HG03135 (cell line): ENCODE measurements around the gene KCNA1.
"Not testable (repeated sequence)": the region's sequence is repeated elsewhere in the genome, so short reads cannot be mapped to it uniquely, and the experiment has no call there.

Experiments
- ATAC-seq: cut with Tn5 transposase; IDR thresholded peaks from one replicate; pipeline ENCODE4 v1.9.1; 2021; ENCODE audit warnings: mild to moderate bottlenecking, moderate library complexity; ENCODE audit not compliant: unreplicated experiment

The KCNA1 gene

DNA sequence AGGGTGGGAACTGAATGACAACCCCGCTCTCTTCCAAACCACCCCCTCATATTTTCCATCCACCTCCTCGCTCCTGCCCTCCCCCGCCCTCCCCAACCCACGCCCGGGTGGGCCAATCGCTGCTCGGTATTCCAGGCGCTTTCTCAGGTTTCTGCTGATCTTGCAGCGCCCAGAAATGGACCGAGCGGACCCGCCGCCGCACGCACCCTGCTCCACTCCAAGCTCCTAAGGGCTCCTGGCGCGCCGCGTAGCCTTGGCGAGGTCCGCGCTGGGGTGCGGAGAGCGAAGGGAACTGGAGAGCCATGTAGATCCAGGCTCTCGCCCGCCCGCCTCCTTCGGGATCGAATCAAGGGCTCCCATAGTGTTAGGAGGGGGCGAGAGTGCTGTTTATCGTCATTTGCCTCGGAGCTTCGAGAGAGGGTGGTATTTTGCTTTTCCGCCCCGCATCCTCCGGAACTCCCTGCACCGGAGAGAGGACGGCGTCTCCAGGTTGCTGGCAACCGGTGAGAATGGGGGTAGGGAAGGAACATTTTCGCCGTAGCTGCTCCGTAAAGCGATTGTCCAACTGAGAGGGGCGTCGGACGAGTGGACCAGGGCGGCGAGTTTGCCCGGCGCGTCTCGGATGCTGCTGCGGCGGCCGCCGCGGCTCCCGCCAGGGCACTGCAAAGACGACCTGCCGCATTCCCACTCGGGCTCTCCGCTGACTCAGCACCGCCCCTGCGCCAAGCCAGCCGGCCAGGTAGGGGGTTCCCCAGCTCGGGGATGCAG lies at the start of gene KCNA1:
TSS of gene KCNA1 (plus strand) at position 172 of the 768 bp plus-strand sequence. CDS start 1,474 bp downstream, outside the sequence.
- no peak for ATAC-seq

DNA sequence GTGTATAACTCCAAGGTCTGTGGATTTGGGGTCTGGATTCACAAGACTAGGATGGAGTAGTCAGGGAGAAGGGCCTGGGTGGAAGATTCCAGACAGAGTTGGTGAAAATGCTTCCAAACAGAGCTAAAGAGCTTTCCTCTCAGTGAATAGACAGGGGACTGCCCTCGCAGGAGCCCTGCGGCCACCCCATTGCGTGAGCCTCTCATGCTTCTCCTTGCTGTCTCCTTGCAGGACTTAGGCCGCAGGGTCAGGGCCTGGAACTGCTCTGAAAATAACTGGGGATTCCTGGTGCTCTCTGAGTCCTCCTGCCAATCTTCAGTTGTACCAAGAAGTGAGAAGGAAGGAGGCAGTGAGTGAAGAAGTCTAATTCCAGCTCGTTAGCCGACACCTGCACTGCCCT lies 49.0 kb upstream of the KCNA1 start:
- ATAC-seq = no peak

DNA sequence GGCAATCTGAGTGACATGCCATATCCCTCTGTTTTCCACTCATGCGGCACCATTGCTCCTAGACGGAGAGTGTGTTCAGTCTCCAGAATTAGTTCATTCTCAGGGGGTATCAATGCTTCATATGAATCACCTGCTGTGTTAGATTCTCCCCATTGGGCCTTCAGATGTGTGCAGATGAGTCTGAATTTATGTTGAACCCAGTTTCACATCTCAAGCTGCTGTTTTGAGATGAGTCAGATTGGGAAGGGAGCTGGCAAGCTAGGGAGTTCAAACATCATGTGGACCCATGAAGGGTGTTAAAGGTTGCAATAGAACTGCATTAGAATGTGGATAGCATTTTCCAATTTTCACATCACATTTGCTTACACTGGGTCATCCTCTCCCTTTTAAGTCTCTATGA lies 46.9 kb upstream of the KCNA1 start:
- ATAC-seq = no peak

DNA sequence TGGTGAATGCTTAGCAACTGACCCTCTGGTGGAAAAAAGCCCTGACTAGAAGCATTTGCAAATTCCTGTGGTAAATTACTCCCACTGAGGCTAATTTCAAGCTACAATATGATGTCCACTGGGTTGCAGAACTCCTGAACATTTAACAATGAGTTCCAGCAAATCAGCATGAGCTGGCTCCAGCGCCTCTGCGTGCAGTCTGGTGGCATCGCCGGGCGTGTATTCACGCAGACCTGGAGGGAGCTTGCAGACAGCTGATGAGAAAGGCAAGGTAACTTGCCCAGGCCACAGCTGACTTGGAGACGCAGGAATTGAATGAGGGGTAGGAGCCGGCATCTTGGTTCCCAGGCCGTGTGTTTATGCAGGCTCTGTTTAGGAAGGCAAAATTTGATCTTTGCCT lies 45.1 kb upstream of the KCNA1 start:
- no peak for ATAC-seq

DNA sequence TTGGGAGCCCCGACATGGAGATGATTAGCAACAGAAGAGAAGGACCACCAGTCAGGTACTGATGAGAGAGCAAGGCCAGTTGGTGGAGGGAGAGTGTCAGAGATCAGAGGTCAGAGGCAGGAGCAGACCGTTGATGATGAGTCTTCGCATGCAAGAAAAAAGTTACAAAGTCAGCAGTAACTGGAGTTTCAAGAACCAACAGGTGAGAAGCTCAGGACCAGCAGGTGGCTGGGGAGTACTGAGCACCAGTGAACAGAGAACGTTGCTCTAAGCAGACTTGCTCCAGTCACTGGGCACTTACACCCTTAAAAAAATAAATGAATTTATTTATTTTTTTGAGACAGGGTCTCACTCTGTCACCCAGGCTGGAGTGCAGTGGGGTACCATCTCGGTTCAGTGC lies 44.5 kb upstream of the KCNA1 start:
- ATAC-seq = no peak

DNA sequence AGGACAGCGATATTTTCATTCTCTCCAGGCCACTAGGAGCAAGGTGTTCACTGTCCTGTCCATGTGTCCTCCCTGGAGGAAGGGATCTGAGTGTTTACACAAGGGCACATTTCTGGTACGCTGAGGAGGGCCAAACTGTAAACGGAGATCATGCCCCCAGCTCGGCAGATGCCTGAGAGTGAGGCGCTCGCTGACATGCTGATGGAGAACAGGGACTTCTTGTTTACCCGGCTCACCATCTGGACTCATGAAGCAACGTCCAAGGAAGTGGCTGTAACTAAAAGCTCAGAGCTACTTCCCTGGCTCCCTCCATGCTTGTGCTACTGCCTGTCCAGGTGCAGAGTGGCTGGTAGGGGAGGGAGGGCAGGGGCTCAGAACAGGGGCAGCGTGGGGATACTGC lies 43.4 kb upstream of the KCNA1 start:
- no peak for ATAC-seq

DNA sequence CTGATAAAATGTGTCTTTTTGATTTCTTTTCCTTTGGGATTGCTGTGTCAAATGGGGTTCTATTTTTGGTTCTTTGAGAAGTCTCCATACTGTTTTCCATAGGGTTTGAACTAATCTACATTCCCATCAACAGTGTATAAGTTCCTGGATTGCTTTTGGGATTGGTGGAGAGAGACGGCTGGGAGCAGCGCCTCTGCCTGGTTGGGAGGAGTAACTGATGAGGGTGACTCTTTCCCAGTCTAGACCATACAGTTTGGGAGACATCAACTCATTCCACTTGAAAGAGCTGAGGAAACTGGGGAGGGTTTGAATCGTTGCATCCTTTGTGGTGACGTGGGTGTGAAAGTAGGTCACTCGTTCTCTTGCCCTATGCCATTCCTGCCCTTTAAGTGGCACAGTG lies 42.3 kb upstream of the KCNA1 start:
- ATAC-seq = no peak

DNA sequence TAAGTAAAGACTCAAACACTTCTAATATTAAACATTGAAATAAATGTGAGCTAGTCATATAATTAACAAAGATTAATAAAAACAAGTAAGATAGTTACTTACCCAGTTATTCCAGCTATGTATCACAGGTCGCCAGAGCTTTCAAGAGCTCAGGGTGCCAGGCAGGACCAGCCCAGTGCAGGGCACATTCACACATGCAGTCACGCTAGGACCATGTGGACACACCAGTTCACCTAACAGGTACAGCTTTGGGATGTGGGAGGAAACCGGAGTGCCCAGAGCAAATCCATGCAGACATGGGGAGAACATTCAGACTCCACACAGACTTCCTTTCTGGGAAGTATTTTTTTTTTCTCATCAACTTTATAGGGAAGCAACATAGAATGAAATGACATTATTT lies 39.3 kb upstream of the KCNA1 start:
- no peak for ATAC-seq

DNA sequence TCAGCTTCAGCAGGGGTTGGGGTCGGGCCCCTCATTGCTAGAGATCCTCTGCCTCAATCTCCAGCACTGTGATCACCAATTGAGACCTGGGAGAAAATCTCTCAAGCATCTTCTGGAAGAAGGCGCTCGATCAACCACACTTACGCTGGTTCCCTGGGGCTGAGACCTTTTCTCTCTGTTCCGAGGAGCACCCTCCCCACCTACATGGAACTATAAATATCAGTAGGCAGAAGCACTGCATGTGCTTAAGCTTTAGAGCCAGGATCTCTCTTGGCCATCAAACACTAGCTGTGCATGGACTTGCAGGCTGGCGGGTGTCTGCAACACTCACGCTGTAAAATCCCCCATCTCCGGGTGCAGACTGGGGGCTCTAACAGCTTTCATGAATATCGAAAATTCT lies 38.2 kb upstream of the KCNA1 start:
- ATAC-seq = no peak

DNA sequence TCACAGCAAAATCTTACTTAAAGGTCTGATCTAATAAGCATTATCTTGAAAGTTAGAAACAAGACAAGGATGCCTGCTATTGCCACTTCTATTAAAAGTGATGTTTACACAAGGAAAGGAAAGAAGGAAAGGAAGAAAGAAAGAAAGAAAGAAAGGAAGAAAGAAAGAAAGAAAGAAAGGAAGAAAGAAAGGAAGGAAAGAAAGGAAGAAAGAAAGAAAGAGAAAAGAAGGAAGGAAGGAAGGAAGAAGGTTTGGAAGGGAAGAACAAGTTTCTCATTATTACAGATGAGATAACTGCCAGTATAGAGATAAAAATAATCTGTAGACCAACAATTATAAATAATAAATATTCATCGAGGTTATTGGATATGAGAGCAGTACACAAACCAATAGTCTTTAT lies 35.8 kb upstream of the KCNA1 start:
- ATAC-seq = no peak

DNA sequence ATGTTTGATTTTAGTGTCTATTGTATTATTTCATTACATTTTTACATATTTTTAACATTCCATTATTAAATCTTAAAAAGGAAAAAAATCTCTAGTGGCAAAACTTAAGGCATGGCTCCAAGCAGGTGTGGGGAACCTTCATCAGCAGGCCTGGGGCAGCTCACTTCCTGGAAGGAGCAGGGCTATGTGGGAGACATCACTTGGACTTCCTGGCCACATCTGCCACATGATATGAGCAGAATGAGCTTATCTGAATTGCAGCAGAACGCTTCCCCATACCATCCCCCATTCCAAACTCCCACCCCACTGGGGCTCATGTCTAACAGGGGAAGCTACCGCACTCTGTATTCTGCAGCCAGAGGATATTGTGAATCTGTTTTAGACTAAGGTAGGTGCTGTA lies 35.0 kb upstream of the KCNA1 start:
- ATAC-seq = no peak

DNA sequence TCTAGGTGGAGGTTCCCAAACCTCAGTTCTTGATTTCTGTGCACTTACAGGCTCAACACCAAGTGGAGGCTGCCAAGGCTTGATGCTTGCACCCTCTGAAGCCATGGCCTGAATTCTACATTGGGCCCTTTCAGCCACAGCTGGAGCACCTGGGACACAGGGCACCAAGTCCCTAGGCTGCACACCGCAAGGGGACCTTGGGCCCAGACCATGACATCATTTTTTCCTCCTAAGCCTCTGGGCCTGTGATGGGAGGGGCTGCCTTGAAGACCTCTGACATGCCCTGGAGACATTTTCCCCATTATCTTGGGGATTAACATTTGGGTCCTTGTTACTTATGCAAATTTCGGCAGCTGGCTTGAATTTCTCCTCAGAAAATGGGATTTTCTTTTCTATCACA lies 30.2 kb upstream of the KCNA1 start:
- ATAC-seq = not testable (repeated sequence)

DNA sequence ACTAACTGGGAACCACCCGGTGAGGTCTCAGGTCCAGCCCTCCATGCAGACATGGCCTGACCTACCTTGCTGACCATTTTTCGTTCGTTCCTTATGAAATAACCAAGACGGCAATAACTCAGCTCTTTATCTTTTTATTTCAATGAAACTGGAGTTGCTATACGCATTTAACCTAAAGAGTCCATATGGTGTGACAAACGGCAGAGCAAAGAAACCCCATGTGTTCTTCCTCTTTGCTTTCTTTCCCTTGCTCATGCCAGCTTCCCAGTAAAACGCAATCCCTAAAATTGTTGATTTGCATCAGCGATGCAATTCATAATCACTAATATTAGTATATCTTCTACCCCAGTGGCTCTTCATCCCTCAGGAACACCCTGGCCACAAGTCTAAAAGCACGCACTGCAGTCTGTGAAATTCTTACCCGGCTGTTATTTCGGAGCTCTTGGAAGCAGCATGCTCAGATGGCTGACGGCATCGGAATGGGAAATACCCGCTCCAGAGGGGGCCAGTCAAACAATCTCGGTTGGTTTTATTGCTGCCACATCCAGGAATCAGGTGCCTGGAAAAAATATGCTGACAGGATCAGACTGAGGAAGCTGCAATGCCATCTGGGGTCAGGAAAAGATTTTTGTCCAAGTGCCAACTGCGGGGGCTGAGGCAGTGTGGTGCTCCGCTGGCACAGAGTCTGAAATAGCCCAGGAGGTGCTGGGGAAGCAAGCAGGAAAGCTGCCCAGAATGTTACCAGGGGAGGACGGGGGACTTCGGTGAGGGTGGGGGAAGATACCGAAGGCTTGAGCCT lies 28.2 kb upstream of the KCNA1 start:
- ATAC-seq = no peak

DNA sequence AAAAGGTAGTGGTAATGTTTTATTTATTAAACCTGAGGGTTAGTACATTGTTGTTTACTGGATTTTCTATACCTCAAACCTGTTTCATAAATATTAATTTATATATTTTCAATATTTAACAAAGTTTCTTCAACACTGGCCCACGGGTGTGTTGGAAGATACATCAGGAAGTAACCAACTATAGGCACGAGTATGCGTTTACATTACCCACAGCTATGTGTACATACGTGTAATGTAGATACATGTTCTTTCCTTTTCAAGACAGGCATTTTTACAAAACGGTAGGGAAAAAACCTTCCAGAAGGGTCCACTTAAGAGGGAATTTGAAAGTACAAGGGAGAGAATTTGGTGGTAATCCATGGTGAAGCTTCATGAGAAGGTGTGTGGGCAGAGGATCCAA lies 17.8 kb upstream of the KCNA1 start:
- ATAC-seq = no peak

DNA sequence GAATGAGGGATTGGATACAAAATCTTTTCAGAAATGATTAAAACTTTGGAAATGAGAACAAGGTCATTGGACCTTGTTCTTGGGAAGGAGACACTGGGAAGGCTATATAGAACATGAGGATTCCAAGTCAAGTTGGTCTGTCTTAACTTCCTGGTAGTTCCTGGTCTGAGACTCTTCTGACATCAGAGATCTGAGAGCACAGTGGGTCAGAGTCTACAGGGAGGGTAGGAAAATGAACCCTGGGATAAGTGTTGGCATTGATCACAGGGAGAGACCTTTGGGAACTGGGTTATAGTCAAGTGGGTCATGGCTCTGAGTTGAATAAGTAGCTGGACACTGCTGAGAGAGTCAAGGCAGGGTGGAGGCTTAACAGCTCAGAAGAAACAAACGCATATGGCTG lies 17.3 kb upstream of the KCNA1 start:
- ATAC-seq = no peak

DNA sequence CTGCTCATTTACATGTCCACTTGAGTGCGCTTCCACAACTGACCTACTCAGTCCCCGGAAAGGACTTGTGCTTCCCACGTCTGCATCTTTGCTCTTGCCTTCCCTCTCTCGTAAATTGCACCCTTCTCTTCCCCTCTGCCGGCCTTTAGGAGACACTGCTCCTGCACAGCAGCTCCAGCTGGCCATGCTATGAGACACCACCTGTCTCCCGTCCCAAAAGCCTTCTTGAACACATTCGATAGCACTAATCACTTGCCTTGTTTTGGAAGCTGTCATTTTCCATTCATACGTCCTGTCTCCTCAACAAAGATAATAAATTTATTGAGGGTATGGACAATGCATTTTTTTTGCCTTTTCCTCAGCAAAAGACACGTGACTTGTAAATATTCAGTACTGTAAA lies 15.7 kb upstream of the KCNA1 start:
- no peak for ATAC-seq

DNA sequence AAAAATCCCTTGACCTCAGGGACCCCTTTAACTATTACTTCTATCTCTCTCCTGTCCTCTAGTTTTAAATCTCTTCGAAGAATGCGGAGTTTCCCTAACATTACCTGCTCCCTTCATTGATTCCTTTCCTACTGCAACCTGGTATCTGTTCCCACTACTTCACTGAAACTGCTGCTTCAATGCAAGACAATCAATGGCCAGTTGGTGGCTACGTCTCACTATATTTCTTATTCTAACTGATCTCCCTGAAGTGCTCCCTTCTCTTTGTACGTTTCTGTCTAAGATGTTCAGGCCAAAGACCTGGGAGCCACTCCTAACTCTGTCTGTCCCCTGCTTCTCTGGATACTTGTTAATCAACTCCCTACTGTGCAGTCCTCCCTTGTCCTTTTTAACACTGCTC lies 10.3 kb upstream of the KCNA1 start:
- ATAC-seq = no peak

DNA sequence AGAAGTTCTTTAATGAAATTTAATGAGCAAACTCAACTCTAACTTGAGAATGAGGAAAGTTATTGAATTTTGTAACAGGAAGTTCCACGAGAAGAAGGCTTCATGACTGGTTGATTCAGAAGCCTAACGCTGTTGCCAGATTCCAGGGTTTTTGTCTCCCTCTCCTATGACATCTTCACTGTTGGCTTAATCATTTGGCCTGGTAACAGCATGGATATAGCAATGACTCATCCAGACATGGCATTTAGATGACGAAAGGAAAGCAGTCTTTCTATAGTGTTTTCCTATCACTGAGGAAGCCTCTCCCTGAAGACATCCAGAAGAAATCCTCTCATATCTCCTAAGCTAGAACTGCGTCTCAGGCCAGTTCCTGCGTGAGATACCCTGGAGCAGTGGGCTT lies 9.4 kb upstream of the KCNA1 start:
- ATAC-seq = no peak

DNA sequence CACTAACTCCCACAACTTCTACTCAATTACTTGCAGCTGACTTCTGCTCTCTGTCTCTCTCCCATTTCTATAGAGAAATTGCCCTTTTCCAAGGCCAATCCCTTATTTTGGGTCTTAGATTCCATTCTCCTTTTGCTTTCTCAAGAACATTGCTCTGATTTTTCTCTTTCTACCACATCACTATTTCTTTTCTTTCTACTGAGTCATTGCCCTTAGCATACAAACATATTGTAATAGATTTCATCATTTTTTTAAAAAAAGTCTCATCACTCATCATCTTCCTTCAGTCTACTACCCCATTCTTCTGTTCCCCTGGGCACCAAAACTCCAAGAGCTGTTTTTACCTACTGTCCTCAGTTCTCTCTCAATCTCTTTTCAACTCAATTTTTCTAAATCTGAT lies 4.4 kb upstream of the KCNA1 start:
- no peak for ATAC-seq

DNA sequence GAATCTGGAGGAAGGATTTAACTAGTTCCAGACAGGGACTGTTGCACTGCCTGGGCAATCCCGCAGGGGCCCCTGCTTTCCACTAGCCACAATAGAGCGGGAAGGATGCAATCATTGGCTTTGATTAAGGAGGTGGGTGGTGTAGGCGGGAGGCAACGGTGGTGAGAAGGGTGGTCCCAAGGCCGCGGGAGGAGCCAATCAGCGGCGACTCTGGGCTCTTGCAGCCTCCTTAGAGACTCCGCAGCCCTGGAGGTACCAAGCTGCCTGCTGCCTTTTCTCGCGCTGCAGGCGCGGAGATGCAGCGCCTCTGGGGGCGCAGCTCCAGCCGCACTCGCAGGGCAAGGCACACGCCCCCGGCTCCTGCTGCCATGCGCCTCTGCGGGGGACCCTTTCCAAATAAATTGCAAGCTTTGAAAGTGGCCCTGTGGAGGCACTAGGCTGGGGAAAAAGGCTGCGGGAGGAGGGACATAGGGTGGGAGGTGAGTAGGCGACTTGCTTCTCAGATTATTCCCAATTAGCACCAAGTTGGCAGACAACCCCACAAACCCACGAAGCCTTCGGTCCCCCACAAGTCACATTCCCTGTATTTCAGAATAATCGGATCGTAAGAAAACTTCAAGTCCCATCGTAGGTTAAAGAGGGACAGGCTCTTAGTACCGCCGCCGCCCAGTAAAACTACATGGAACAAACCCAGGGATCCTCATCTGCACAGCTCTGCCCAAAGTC lies 858 bp upstream of the KCNA1 start:
- ATAC-seq = no peak

DNA sequence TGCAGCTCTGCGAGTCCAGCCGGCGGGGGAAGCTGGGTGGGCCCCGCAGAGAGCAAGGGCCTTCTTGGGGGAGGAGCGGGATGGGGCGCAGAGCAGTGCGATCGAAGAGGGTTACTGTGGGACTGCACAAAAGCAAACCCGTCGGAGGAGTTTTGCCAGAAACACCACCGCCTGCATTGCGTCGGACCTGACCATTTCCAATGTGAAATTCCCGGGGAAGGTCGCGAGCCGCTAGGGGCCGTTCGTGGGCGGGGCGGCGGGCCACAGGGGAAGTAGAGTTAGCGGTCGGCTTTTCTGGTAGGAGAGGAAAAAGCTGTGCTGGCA lies 333 bp upstream of the KCNA1 start:
- no peak for ATAC-seq
